NT2/D1 (cell line): ENCODE data around the gene MRPS6.

Experiments used
- YY1 ChIP-seq: IDR thresholded peaks from 2 replicates; pipeline ENCODE4 v1.6.1; 2011; ENCODE audit not compliant: insufficient read length, insufficient read depth
- ZNF274 ChIP-seq: IDR thresholded peaks from 2 replicates; pipeline ENCODE4 v1.6.1; 2011; ENCODE audit warnings: mild to moderate bottlenecking, low read depth, low read length

DNA sequence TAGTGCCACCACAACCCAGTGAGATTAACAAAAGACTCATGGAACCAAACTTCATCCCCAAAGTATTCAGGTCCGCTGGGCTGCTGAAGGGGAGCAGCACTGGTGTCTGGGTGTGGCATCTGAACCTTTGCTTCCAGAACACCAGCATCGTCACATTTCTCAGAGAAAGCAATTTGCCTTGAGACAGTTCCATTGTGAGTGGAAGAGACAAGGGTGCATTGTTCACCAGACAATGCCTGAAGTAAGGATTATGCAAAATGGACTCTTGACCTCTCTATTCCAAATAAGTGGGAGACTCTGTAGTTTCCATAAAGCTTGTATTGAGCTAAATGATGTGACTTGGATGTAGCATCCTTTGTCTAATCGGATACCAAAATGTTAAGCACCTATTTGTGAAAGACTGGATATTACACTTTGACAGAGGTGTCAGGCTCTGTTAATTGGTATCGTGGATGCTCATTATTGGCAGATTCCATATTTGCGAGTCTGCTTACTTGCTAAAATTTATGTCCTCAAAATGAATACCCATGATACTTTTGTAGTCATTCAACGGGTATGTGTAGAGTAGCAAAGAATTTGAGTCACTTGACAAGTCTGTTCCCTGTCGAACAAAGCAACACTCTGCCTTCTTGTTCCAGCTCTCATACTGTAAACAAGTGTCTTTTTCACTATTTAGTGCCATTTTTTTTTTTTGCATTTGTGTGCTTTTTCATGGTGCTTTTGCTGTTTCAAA is 75.6 kb downstream of the MRPS6 start:
- TF ChIP-seq ZNF274 (no peak), YY1 (no peak)
